HG02623 (cell line): ENCODE data around the gene SQSTM1.
A peak's percentile ranks its signal among the peaks of the same experiment; 100 is the strongest.
"Not testable (repeated sequence)": the region's sequence is repeated elsewhere in the genome, so short reads cannot be mapped to it uniquely, and the experiment has no call there.

Experiments
- ATAC-seq: cut with Tn5 transposase; IDR thresholded peaks from one replicate; pipeline ENCODE4 v1.9.1; 2021; ENCODE audit warnings: moderate library complexity; ENCODE audit not compliant: unreplicated experiment

Gene SQSTM1

DNA sequence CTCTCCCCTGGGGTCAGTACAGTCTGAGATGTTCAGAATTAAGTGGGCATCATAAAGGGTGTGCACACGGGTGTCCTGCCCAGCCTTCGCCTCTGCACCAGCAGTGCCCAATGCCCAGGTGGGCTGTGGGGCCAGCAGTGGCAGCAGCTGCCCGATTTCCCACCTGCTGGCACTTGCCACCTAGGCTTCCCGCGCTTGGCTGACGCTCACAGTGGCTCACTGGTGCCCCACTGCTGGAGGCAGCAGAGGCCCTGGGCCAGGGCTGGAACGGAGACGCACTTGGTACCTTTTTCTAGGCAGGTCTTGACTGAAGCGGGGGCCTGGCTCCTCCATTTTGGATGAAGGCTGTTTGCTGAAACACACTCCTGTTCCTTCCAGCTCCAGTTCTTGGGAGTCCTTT, 20.9 kb downstream of the SQSTM1 start:
- no peak for ATAC-seq

DNA sequence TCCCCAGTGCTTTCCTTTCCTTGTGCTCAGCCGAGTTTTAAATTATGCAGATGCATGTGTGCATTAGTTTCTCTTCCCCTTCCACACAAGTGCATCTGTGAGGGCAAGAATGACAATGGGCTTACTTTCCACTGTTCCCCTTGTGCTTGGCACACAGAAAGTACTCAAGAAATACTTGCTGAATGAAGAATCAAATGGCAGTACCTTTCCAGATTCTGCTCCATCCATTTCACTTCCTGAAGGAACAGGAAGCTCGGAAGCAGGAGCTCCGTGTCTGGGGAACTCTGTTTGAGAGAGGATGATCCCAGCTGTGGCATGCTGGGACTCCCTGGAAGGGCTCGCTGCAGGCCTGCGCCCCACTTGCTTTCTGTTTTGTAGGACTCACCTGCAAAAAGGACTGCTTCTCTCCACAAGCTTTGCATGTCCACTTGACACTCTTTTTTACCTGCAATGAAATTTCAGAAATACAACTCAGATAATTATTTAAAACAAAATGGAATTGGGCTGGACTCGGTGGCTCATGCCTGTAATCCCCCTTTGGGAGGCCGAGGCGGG, 32.4 kb downstream of the SQSTM1 start:
- ATAC-seq, result peak; percentile 90

DNA sequence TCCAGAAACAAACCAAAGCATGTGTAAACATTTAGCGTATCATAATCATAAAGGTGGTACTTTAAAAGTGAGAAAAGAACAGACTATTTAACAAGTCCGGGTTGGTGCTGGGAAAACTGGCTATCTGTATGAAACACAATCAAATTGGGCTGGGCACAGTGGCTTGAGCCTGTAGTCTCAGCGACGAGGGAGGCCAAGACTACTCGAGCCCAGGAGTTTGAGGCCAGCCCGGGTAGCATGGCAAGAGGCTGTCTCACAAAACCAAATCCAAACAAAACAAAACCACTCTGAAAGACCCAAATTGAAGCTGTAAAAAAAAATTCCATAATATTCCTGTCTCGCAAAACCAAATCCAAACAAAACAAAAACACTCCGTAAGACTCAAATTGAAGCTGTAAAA, 33.7 kb downstream of the SQSTM1 start:
- no peak for ATAC-seq

DNA sequence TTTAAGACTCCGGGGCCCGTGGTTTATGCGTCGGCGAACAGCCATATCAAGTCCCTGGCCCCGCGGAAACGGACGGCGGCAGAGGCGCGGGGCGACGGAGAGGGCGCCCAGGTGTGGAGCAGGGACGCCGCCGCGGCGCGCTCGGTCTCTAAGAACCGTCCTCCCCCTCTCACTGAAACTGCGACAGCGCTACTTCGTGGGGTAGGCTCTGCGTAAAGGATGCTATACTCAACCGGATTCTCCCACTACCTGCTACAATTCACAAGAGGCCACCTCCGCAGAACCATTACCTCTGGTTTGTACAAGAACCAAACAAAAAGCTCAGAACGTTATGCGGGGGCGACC, 37.5 kb downstream of the SQSTM1 start:
- ATAC-seq, result peak; percentile 35

DNA sequence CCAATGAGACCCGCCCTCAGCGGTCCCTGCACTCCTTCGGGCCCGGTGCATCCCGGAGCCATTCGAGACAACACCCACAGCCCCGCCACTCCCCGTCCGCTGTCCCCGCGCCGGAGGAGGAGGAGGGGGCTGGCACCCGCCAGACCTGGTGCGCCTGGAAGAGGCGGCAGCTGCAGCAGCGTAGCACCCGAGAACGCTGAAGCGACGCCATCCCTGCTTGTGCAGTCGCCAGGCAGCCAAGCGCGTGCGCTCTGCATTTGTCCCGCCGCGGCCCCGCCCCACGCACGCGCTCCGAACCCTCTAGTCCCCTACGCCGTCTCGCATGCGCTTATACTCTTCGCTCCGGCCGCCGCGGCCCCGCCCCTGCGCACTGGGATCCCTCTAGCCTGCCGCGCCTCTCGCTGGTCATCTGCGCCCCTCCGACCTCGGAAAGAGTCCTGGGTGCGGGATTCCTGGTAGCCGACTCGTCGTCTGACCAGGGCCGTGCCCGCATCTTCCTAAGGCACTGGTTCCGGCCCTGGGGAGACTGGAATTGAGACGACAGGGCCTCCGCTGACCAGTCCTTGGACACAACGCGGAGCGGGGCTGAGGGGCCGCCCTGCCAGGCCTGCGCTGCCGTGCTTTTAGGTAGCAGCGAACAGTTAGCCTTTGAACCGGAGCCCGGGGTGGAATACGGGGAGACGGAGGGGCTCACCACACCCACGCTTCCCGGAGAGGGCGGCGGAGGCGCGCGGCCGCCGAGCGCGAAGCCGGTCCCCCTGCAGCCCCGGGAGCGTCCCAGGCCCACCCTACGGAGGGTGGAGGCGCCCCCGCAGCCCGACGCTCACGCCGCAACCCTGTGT, 38.1 kb downstream of the SQSTM1 start, which contains the start of gene MRNIP:
Gene MRNIP (minus strand): TSS at position 232 of the 842 bp plus-strand sequence. CDS start 21 bp downstream, at position 211.
- ATAC-seq, result peak; percentile 96

DNA sequence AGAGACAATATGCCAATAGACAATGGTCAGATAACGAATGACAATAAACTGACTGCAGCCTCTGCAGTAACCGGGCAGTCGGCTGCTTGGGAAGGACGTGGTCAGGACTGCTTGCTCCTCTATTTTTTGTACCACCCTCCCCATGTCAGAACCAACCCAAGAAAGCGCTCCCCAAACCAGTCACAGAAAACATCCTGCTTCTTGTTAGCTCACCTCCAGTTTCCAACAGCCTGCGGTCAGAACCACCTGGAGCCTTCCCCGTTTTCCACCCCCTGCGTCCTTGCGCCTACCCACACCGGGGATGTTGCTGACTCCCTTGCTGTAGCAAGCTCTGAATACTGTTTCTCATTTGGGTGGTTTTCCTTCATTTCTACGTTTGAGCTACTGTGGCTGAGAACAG, 39.6 kb downstream of the SQSTM1 start:
- ATAC-seq, result no peak

DNA sequence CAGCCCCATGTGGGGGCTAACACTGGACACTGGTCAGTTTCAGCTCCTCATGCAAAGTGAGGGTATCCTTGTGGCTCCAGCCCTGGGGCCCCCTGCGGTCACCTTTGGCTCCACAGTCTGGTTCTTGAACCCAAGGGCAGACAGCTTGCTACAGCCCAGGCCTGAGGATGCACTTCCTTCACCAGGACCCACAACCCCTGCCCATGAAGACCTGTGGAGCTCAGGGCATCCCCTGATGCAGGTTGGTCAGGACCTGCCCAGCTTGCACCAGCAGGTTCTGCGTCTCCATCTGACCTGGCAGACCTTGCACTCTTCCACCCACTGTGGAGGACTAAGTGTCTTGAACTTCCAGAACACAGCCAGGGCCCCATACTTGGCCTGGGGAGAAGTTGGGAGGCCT, 41.6 kb downstream of the SQSTM1 start:
- no peak for ATAC-seq

DNA sequence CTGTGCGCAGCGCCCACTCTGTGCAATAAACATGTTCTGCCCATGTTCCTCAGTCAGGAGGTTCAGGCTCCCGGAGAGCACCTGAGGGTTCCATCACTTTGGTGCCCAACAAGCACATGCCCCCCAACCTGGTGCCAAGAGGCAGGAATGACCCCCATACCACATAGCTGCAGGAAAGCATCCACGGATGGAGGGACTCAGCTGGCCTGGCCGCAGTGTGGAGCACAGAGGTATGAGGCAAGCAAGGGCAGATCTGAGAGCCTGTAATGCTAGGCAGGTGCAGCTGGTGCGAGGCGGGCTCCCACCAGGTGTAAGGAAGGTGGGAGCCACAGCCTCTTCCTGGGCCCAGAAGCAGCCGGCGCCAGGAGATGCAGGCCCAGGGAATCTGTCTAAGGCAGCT, 42.2 kb downstream of the SQSTM1 start:
- no peak for ATAC-seq

DNA sequence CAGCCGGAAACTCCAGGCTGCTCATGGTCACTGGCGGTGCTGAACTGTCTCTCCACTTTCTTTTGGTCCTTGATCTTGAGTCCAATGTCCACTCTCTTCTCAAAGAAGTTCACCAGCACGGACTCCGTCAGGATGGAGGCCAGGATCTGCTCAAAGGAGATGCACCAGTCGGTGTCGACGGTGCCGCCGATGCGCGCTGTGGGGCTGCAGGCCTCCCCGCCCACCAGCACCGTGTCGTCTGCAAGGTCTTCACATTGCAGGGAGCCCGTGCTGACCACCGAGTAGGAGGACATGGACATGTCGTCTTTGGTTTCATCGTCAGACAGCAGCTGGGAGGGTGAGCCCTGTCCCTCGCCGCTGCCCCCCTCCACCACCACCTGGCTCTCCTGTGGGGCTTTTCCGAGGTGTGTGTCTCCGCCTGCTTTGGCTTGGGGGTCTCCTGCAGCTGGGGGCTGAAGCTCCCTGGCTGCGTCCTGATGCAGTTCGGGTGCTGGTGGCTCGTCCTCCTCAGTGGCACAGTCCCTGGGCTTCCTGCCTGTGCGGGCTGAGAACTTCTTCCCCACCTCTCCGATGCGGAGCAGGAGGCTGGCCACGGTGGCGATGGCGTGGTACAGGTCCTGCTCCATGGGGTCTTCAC, 42.9 kb downstream of the SQSTM1 start:
- no peak for ATAC-seq

DNA sequence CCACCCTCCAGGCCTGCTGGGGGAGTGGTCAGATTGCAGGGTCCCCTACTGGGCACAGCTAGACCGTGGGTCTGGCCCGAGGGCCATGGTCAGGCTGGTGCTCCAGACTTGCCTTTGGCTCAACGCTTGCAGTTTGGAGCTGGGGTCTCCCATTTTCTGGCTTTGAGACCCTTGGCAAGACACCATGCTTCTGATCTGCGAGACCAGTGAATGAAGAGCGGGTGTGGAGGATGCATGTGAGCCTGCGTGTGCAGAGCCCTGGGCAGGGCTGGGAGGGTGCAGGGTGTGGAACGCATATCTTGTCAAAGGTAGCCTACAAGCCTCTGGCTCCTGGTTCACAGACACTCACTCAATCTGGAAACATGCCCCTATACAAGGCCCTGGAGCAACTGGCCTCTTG, 44.0 kb downstream of the SQSTM1 start:
- no peak for ATAC-seq

DNA sequence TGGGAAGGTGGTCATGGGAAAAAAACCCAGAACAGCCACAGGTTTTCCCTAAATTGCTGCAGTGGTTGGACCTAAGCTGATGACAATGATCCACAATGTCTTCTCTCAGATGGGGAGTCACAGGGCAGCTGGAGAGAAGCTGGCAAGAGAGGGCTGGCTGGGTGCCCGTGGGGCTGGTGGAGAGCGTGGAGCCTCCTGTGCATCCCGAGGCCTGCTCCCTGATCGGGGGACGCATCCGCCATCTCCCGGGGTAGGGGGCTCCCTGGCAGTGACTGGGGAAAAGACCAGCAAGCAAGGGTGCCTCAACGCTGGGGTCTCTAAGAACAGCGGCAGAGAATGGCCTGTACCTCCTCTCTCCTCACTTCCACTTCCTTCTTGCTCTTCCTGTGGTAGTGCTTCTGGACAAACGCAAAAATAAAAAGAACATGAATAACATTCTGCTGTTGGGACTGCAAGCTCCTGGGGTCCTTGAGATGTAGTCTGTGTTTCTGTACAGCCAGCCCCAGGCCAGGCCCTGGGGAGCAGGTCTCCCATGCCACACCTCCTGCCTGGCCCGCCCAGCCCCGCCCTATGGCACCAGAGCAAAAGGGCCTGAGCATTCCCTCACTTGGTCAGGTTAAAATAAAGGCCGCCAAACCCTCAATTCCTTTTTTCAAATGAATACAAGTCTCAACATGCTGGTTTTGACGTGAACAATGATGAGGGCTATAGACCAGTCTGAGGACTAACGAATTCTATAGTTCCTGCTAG, 45.0 kb downstream of the SQSTM1 start:
- ATAC-seq, result no peak

DNA sequence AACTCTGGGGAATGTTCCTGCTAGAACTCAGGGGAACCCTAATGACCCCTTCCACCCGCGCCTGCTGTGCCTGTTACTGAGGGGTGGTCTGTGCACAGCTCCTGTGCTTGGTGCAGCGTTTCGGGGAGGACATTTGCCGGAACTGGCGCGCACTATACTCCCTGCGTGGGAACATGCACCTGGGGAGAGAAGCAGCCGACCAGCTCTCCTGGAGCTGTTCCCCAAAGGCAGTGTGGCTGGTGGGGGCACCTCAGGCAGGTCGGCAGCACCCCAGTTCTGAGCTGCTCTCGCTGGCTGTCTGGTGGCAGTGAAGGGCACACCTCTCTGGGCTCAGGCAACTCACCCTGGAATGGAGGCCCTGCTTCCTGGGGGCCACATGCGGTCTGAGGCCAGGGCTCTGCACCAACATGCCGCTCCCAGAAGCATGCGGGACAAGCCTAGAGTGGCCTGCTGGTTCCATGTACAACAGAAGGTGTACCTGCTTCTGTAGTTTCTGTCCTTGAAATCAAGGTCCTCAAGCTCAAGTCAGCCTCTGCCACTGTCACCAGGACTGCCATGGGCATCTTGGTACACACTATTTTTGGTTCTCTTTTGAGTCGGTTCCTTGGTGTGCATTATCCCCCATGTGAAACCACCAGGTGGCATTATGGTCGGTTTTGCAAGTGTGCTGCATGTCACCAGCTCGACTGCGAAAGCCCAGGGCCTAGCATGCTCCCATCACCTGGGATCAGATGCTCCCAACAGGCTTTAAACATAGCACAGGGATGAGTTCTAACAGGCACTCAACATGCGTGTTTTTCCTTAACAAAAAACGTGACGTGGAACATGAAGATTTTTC, 45.8 kb downstream of the SQSTM1 start:
- no peak for ATAC-seq

DNA sequence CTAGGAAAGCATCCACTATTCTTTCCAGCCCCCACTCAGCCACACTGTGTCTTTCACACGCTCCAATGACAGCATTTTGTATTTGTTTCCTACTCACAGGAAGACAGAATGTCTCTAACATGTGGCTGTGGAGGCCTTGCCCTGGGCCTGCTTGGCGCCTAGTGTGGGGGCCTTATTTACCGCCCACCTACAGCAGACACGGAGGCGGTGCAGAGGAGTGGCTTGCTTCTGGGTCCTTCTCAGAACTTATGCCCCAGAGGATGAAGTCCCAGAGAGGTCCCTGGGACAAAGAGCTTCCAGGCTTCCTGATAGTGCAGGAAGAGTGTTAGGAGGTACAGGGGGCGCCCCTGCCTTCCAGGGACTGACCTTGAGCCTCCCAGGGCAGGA, 46.4 kb downstream of the SQSTM1 start:
- no peak for ATAC-seq

DNA sequence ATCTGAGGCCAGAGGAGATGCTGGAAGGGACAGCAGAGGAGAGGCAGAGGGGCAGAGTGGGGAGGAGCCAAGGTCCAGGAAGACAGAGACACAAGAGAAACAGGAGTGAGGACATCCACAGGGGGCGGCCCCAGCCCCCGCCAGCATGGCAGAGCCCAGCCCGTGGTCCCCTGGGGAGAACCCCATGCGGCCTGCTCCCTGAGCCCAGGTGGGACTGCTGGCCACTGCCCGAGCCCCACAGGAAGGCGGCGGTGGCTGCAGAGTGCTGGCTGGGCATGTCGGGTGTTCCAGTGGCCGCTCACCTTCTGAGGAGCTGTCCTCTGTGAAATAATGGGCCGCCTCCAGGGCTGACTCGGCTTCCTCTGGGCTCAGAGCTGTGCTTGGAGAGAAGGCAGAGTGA, 46.8 kb downstream of the SQSTM1 start:
- no peak for ATAC-seq

DNA sequence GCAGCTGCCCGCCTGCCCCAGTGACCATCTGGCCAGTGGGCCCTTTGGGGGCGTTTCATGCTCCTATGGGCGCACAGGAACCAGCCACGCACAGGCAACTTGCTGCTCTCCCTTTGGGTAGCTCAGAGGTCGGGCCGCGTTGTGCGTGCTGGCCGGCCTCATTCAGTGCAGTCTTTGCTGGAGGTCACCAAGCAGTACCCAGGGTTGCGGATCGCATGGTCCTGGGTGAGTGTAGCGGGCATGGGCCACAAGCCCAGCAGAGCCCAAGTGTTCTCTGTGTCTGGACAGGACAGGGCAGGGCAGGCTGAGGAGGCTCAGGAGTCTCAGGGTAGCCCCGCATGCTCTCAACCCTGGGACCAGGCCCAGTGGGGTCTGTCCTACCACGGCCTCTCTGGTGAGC, 47.8 kb downstream of the SQSTM1 start:
- ATAC-seq, result no peak

DNA sequence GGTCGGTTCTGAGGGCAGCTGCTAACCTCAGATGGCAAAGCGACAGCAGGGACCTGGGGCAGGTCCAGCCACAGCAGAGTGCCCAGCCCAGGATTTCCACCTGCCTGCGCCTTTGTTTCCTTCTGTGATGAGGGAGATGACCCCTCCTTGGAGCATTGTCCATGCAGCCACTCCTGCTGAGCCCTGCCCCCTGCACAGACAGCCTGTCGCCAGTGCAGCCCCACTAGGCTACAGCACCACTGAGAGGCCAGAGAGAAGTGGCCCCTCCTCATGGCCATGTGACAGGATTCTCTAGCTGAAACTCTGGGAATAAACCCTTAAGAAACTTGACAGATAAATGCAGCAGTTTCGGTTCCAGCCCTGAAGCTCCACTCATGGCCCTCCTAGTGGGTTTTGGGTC, 48.4 kb downstream of the SQSTM1 start:
- ATAC-seq, result no peak

DNA sequence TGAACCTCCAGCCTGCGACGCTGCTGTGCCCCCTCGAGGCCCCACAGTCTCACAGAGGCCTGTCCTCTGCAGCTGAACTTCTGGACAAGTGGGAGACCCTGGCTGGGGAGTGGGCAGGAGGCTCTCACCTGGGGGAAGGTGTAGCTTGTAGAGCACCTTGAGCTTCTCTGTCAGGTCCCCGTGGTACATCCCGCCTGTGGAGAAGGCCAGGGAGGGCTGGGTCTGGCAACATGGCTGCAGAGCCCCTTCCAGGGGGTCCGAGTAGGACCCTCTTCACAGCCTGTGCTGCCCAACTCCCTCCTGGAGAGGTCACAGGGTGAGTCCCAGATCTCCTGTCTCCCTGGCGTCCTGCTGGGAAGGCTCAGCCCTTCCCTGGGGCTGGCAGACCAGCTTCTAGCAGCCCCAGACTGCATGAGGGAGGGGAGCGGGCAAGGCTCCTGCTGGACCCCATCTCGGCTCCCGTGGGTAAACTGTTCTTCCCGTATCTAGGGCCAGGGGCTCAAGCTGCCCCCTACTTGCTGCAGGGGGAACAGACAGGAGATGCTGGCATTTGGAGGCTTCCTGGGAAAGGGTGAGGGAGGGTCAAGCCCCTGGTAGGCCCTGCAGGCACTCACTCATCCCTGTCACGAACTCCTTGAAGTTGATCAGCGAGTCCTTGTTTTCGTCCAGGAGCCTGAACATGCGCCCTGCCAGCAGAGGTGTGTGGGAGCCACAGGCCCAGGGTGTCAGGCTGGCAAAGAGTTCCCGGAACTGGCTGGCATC, 49.1 kb downstream of the SQSTM1 start:
- ATAC-seq, result no peak

DNA sequence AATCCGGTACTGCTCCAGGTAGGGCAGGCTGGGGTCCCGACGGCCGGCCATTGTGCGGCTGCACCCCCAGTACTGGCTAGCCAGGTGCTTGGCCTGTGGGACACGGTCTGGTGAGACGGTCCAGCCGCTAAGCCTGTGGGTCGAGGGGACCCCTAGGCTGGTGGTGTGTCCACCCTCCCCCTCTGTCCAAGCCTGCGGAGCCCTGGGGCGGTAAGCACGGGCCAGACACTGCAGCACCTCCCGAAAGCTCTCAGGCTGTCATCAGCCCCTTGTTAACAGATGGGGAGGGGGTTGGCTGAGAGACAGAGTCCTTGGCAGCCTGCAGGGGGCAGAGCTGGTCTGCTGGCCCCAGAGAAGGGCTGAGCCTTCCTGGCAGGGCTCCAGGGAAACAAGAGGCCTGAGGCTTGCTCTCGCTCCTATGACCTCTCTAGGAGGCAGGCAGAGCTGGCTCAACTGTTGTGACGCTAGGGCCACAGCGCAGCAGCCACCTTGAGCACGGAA, 49.7 kb downstream of the SQSTM1 start:
- no peak for ATAC-seq

DNA sequence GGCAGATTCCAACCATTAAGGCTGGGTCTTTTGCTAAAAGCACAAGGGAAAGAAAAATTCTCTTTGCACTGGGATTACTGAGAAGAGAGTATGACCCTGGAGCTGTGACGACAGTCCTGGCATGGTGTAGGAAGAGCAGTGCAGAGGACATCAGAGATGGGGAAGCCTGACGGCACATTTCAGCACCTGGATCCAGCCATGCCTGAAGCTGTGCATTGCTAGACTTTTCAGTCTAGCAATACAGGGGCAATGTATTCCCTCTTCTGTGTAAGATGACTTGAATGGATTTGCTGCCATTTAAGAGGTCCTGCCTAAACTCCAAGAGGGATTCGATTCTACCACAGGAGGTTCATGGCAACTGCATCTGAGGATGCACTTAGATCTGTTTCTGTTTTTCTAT, 50.2 kb downstream of the SQSTM1 start:
- ATAC-seq, result no peak

DNA sequence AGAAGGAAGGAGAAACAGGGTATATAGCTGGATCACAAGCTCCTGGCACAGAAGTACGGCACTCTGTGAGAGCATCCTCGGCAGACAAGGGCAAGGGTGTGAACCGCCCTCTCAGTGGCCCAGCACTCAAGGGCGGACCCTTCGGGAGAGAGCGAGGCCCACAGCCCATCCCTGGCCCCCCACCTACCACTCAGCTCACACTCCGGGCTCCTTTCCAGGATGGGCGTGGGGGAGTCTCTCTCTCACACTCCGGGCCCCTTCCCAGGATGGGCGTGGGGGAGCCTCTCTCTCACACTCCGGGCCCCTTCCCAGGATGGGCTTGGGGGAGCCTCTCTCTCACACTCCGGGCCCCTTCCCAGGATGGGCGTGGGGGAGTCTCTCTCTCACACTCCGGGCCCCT, 50.8 kb downstream of the SQSTM1 start:
- not testable (repeated sequence) for ATAC-seq
